Stromal cell of bone marrow (primary cell): ENCODE data around the gene CCNI.
A peak's percentile ranks its signal among the peaks of the same experiment; 100 is the strongest.
"Not testable (repeated sequence)": the region's sequence is repeated elsewhere in the genome, so short reads cannot be mapped to it uniquely, and the experiment has no call there.

Experiments used
- DNase-seq: peaks from one replicate; pipeline ENCODE4 v3.0.0-alpha.2; 2012; ENCODE audit warnings: low read depth

The CCNI gene

GRCh38 chr4:77082886-77083608 lies 7.3 kb upstream of the CCNI start:
- no peak for DNase-seq

DNA sequence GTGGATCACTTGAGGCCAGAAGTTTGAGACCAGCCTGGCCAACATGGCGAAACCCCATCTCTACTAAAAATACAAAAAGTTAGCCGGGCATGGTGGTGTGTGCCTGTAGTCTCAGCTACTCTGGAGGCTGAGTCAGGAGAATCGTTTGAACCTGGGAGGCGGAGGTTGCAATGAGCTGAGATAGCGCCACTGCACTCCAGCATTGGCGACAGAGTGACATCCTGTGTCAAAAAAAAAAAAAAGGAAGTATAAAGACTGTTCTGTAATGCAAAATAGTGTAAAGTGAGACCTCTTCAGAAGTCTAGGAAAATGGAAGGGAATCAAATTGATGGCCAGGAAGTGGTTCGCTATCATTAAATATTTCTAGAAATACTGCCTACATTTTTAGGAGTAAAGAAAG lies 5.0 kb upstream of the CCNI start:
- not testable (repeated sequence) for DNase-seq

DNA sequence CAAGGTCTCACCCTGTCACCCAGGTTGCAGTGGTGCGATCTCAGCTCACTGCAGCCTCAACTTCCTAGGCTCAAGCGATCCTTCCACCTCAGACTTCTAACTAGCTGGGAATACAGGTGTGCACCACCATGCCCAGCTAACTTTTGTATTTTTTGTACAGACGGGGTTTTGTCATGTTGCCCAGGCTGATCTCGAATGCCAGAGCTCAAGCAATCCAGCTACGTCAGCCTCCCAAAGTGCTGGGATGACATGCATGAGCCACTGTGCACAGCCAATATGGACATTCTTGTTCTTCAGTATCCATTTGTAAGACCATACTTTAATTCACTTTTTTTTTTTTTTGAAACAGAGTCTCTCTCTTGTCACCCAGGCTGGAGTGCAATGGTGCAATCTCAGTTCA lies 3.5 kb upstream of the CCNI start:
- DNase-seq, result no peak

GRCh38 chr4:77078401-77078800 lies 2.6 kb upstream of the CCNI start:
- DNase-seq, result no peak

DNA sequence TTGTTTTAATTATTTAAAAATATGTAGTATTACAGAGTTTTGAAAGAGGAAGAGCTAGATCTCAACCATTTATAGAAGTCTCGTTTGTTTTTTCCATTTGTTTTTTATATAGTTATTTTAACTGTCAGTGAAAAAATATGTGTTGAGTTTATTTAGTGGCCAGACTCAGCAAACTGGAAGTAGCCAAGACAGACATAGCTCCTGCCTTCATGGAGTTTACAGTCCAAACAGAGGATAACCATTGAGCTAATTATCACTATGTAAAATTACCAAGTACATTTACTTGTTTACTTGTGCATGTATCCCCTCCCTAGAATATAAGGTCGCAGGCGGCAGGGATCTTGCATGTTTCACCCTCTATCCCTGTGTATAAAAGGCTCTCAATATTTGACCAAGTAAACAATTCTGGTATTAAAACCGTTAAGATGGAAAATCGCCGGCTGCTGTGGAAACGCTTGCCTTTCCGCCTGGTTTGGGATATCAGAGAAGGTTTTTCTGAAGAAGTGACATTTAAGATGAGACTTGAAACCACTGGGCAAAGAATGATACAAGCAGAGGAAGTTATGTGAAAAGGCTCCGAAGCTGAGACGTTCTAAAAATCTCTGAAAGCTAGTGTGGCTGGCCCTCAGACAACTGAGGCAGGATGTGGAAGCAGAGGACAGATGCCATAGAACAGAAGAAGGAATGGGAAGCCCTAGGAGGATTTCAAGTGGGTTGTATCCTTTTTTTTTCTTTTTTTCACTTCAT lies 1.3 kb upstream of the CCNI start:
- no peak for DNase-seq

- DNase-seq, result peak; percentile 40
Observed at GRCh38 chr4:77074981-77075855, 571 bp downstream of the CCNI start.

GRCh38 chr4:77074381-77074831 lies 1.4 kb downstream of the CCNI start:
- no peak for DNase-seq

DNA sequence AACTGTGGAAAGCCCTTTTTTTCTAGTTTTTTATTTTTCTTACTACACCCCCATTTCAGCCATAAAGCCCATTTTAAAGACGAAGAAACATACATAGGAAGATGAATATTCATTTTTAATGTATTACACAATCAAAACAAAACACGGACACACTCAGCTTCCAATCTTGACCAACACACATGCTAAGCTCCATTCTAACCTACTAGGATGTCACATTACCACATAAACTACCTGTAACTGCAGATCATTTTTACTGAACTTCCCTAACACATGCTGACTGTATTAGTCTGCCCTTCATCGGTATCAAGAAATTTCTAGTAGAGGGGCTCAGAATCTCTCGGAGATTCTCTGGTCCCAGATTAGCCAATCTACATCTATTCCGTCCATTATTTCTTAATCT lies 1.8 kb downstream of the CCNI start:
- no peak for DNase-seq

GRCh38 chr4:77073106-77073809 lies 2.5 kb downstream of the CCNI start:
- no peak for DNase-seq

GRCh38 chr4:77072195-77072753 lies 3.5 kb downstream of the CCNI start:
- DNase-seq, result no peak

DNA sequence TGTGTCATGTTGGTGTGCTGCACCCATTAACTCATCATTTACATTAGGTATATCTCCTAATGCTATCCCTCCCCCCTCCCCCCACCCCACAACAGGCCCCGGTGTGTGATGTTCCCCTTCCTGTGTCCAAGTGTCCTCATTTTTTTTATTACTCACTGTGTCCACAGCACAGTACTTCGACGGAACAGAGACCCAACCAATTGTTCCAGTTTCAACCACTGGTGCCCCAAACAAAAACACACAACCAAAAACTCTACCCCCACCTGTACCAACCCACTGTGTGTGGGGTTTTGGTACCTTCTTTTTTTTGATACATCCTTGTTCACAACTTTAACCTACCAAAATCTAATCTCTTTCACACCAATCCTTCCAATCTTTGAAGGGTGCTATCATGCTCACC lies 6.3 kb downstream of the CCNI start:
- not testable (repeated sequence) for DNase-seq

DNA sequence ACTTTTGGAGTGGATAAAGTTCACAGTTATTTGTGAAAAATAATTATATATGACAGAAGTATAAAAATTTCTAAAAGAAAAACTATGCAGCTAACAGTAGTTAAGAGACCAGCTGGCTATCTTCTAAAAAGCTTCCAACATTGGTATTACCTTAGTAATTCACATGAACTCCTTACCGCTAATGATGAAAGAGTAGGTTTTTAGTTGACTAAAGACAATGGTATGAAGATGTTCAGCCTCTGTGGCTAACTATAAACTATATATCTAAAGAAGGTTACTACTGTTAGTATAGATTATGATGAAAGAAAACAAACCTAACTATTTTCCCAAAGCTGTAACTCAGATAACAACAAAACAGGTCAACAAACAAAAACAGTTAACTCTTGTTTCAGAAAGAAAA lies 10.4 kb downstream of the CCNI start:
- DNase-seq, result no peak

DNA sequence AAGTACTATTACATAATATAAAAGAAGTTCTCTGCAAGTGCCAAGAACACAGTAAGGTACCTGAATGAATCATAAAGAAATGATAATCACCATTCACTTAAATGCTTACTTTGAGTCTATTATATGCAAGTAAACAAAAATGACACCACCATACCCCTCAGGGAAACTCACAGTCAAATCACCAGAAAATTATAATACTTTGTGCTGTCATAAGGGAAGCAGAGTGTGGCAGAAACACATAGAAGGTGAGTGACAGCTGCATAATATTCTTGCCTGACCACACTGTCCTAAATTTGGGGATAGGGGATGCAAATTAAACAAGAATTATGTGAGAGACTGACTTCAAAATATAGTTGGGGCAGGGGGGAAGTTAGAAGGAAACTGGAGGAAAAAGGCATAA lies 12.9 kb downstream of the CCNI start:
- no peak for DNase-seq

DNA sequence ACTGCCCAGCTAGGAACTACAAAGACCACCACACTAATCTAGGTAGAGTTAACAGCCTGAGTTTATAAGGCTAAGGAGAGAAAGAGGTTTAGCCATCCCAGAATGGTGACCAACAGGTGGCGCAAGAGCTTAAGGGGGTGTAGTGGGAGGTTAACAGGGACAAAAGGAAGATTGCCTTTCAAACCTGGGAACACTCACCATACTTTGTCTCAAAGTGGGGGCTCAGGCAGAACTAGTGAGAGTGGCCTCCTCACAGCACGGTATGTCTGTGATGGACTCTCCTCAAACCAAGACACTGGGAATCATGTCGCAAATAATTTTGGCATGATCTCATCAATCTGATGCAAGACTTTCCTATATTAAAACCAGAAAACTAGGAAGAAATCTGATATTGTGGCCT lies 23.4 kb downstream of the CCNI start:
- DNase-seq, result no peak

GRCh38 chr4:77050962-77051361 lies 24.8 kb downstream of the CCNI start:
- DNase-seq, result no peak

GRCh38 chr4:77047037-77047436 lies 28.8 kb downstream of the CCNI start:
- no peak for DNase-seq

DNA sequence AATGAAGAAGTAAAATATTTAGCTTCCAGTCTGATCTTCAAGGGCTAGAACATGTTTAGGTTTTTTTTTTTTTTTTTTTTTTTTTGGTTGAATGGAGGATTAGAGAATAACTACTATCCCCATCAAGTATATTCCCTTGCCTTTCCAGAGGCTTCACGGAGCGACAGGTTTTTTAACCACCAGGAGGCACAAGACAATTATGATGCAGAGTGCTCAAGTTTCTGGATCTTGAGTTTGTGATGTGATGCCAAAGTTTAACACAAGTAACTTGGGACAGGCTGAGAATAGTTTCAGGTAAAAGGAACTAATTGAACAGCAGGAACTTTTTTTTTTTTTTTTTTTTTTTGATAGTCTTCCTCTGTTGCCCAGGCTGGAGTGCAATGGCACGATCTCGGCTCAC lies 30.3 kb downstream of the CCNI start:
- no peak for DNase-seq

DNA sequence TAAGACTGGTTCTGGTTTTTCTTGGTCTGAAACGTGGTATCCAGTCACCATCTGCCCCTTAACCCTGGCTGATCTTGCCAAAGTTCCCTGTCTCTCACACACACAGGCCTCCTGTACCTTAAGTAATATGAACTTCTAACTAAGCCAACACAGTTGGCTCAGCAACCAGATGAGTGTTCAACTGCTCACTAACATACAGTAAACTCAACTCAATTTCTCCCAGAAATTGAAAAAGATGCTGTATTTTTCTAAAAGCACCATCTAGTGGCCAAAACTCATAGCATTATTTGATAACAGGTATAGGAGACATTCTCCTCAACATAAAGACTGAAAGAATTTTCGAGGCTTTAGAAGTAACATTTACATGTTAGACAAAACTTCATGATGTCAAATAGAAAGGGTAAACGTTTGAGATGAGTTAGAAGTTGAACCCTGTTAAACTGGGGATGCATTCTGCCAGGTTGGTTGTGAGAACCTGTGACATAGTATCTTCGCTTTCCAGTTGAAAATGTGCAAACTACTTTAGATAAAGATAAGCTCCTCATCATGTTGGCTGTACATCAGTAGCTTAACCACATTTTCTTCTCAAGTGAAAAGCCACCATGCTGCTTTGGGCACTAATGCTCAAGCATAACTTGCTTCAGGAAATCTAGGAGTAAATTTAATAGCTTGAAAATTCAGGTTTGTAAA lies 31.2 kb downstream of the CCNI start:
- peak; percentile 57 for DNase-seq

DNA sequence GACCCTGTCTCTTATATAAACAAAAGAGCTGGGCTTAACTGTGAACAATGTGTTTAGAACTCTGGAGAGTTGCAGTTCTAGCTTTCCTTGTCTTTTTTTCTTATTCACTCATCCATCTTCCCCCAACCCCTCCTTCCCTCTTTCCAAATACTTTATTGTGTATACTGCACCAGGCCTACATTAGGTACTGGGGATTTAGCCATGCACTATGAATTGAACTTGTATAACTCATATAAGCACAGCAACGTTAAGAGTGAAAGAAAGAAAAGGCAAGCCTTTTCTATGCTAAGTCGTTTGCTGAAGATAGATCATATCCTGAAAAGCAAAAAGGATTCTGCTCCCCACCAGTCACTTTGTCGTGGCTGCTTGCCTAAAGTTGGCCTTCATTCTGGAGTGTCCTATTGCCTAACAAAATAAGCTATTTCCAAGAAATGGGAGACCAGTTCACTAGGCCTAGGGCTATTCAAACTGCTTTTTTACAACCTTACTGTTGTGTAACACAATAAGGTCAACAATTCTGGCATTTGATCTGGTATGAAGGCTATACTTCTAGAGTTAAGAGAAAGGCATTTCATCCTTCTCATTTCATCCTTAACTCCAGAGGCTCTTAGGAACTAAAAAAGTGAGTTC lies 32.2 kb downstream of the CCNI start:
- no peak for DNase-seq

DNA sequence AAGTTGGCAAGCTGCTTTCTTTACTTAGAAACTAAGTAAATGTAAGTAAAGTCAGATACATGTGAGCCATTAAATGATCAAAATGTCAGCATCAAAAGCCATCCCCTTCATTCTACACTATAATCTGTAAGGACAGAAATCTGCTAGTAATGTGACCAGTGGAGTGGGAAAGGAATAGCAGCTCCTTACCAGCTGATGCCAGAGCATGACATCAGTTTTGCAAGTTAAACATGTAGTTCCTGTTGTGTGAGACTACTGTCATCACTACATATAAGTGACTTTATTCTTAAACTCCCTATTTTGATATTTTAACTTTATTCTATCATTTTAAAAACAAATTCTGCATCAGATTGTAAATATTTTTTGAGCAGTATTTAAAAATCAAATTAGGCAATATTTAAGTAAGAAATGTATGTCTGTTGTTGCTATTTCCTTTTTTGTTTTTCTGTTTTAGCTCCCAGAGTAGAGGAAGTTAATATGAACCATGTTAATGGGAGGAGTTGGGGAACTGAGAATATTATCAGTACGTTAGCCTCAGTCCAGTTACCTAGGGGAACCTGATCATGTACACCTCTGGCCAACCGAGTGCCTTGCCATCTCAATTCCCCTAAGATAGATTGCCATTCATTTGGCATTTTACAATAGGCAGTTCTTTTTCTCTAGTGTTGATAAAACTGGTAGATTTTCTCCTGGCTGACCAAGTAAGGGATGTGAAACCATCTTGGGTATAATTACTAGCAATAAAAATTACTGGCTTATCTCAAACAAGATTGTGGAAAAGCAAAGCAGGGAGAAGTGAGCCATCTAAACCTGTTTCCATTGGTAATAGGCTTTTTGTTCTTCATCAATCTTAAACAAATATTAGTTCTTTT lies 34.7 kb downstream of the CCNI start:
- DNase-seq, result no peak
